Testis (tissue), 3 donors: ENCODE data around the gene EIF3K. TPM values are rescaled to one million over a fixed set of nuclear protein-coding genes. Genes with fewer than 3 reads are reported as not detected.

Experiments
- DNase-seq: peaks from one replicate; pipeline ENCODE4 v3.0.0-alpha.2; 2019
- H3K27ac ChIP-seq, 2 donors: fragments of 200-600 bp; sonication (generic); one replicate each; pipeline ENCODE4 v1.5.1; 2019
- H3K27me3 ChIP-seq: fragments of 200-600 bp; sonication (generic); one replicate; pipeline ENCODE4 v1.5.1; 2019
- H3K36me3 ChIP-seq: fragments of 200-600 bp; sonication (generic); one replicate; pipeline ENCODE4 v1.5.1; 2017; ENCODE audit warnings: low read depth; ENCODE audit errors: missing control alignments
- H3K4me1 ChIP-seq: fragments of 200-600 bp; sonication (generic); one replicate; pipeline ENCODE4 v1.5.1; 2019
- H3K4me3 ChIP-seq, 2 donors: fragments of 200-600 bp; sonication (generic); one replicate each; pipeline ENCODE4 v1.5.1; 2017 to 2019
- H3K9me3 ChIP-seq: fragments of 200-600 bp; sonication (generic); one replicate; pipeline ENCODE4 v1.5.1; 2017
- POLR2A ChIP-seq: fragments of 450-650 bp; IDR thresholded peaks from one replicate; pipeline ENCODE4 v1.6.1; 2017; ENCODE audit warnings: antibody characterized with exemption, mild to moderate bottlenecking, moderate library complexity
- WGBS, 2 donors: methylation state at CpG; one replicate each; pipeline ENCODE4 v1.1.5; 2018; 5-methylcytosine and 5-hydroxymethylcytosine counted together
- intact Hi-C: fragments of 100-400 bp; cut with DNase I; formaldehyde crosslinking; loops from one replicate; pipeline ENCODE4 v1.15.1; 2023; ENCODE audit warnings: low total_unique reads
- polyA plus RNA-seq: library from polyadenylated mRNA; stranded (reverse); fragments of 350-450 nt; fragmentation: Illumina TruSeq; extraction: RNeasy Lipid Tissue Mini Kit (QIAGEN cat#74804); gene quantifications from one replicate; pipeline ENCODE4 v1.2.3, GENCODE V29; 2014; ENCODE audit warnings: low read depth, low replicate concordance; ENCODE audit not compliant: insufficient read depth
- total RNA-seq, 2 donors: library from RNA; depleted of rRNA; stranded (reverse); fragments of >200 nt; gene quantifications; one replicate each; pipeline ENCODE4 v1.2.3, GENCODE V29; 2016
- TF ChIP-seq, protein P1 (sequence below), 3 experiments: fragments of 450-650 bp in 2 of 3; fragments of 200-600 bp in 1 of 3; sonication (generic) in 1 of 3; IDR thresholded peaks; one replicate each; pipeline ENCODE4 v1.5.1; 2016 to 2019; ENCODE audit warnings: antibody characterized with exemption in 3 of 3, mild to moderate bottlenecking in 2 of 3, moderate library complexity in 1 of 3

The EIF3K gene
- total and polyA plus RNA-seq, 3 donors from 2014 or later = 195 to 235 (median 201) TPM

DNA sequence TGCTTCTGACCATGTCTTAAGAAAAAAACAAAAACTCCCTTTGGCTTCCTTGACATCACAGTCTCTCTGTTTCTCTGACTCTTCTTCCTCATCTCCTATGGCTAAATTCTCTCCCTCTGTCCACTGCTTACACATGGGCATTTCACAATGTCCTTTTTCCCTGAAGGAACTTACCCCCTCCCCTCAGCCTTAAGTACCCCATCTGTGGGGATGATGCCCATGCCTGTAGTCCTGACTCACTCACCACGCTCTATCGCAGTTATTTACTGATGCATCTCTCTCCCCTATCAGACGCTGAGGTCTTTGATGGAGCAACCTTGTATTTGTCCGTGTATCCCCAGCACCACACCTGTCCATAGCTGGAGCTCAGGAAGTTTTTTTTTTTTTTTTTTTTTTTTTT, 60.9 kb downstream of the EIF3K start:
- TF ChIP-seq, protein P1, sequence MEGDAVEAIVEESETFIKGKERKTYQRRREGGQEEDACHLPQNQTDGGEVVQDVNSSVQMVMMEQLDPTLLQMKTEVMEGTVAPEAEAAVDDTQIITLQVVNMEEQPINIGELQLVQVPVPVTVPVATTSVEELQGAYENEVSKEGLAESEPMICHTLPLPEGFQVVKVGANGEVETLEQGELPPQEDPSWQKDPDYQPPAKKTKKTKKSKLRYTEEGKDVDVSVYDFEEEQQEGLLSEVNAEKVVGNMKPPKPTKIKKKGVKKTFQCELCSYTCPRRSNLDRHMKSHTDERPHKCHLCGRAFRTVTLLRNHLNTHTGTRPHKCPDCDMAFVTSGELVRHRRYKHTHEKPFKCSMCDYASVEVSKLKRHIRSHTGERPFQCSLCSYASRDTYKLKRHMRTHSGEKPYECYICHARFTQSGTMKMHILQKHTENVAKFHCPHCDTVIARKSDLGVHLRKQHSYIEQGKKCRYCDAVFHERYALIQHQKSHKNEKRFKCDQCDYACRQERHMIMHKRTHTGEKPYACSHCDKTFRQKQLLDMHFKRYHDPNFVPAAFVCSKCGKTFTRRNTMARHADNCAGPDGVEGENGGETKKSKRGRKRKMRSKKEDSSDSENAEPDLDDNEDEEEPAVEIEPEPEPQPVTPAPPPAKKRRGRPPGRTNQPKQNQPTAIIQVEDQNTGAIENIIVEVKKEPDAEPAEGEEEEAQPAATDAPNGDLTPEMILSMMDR (IDR thresholded peaks at IDR 0.05) = no peak
- no peak for TF ChIP-seq POLR2A
- 83 to 84% methylated on average over 4 of the region's 4 CpGs for WGBS, 2 donors
- H3K27me3 ChIP-seq = no peaks in the 10 kb centered on the region
- H3K4me1 ChIP-seq = peaks cover 21% of the 10 kb centered on the region
- no peak overlapping the region for H3K4me3 ChIP-seq
- intact Hi-C loops = no loop called here
- no peaks in the 10 kb centered on the region for H3K9me3 ChIP-seq
- no peak overlapping the region for H3K27ac ChIP-seq
- no peaks in the 10 kb centered on the region for H3K36me3 ChIP-seq
- DNase-seq = no peak

DNA sequence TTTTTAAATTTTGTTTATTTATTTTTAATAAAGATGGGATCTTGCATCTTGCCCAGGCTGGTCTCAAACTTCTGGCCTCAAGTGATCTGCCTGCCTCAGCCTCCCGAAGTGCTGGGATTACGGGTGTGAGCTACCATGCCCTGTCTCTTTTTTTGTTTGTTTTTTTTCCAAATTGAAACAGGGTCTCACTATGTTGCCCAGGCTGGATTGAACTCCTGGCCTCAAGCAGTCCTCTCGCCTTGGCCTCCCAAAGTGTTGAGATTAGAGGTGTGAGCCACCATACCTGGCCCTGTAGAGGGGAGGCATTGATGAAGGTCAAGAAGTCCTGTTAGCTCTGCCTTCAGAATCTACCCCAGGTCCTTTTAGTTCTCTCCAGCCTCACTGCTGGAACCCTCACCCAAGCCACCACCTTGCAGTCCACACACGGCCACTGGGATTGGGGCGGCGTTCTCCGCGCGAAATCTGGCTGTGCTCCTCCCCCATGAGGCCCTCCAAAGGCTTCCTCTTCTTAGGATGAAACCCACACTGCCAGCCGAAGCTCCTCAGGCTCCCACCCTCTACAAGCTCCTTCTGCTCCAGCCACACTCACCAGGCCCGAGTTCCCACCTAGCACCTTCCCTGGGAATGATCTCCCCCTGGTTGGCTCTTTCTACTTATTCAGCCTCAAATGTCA, 63.3 kb downstream of the EIF3K start:
- TF ChIP-seq, protein P1 (IDR thresholded peaks at IDR 0.05) = no peak
- no peak for TF ChIP-seq POLR2A
- no peaks in the 10 kb centered on the region for H3K9me3 ChIP-seq
- H3K4me3 ChIP-seq = no peak overlapping the region
- H3K4me1 ChIP-seq = peaks cover 34% of the 10 kb centered on the region
- intact Hi-C loops = no loop called here
- no peaks in the 10 kb centered on the region for H3K27me3 ChIP-seq
- 90 to 92% methylated on average over 11 of the region's 11 CpGs for WGBS, 2 donors
- peak overlapping the region in 1 of 2 donors; percentile 24 for H3K27ac ChIP-seq
- DNase-seq = no peak
- H3K36me3 ChIP-seq = no peaks in the 10 kb centered on the region

DNA sequence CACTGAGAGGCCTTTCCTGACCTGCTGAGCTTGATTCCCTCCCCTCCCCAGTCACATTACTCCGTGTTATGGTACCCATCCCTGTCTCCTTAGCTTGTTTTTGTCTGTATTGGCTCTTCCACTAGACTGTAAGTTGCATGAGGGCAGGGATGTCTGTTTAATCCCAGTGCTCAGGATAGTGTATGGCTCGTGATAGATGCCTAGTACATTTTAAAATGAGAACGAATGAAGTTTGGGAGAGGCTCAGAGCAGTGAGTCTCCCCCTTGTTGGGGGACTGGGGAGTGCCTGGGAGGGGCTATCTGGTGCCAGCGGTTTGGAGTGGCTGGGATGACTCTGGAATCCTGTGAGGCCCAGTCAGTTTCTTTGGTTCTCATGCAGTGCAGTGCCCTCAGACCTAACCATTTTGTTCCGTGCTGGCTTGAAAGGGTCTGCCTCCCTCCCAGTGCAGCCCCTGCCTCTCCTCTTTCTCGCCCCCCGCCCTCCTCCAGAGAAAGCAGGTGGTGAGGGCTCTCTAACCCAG, 63.9 kb downstream of the EIF3K start:
- intact Hi-C loops = no loop called here
- no peak overlapping the region for H3K4me3 ChIP-seq
- no peaks in the 10 kb centered on the region for H3K27me3 ChIP-seq
- H3K9me3 ChIP-seq = no peaks in the 10 kb centered on the region
- H3K4me1 ChIP-seq = peaks cover 34% of the 10 kb centered on the region
- no peak for TF ChIP-seq POLR2A
- TF ChIP-seq, protein P1 (IDR thresholded peaks at IDR 0.05) = no peak
- no peaks in the 10 kb centered on the region for H3K36me3 ChIP-seq
- WGBS, 2 donors = 86 to 90% methylated on average over 7 of the region's 7 CpGs
- peak overlapping the region; percentile 58 to 59 for H3K27ac ChIP-seq
- no peak for DNase-seq

DNA sequence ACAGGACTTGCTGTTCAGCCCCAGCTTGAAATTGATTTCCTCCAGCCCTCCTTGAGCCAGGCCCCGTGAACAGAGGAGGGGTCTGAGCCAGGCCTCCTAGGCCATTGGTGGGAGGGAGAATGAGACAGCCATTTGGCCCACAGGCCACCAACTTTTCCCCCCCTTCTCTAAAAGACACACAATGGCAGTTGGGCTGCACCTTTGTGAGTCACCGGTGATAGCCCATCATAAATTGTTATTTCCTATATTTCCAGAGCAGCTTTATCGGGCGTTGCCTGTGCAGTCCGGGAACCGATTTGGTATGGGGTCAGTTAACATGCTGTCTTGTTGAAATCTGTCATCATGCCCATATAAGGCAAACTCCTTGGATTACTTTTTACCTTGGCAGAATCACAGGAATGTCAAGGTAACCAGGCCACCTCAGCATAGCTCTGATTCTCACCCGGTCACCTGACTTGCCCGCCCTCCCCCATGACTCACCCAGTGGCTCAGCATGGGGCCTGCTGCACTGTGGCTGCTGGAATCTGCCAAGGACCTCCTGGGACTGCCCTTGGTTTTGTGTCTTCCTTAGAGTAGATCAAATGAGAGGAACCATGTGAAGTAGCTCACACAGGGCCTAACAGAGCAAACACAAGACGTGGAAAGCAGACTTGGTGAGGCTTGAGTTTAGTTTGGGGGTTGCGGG, 64.5 kb downstream of the EIF3K start:
- intact Hi-C loops = no loop called here
- Histone ChIP-seq H3K27me3 (no peaks in the 10 kb centered on the region), H3K36me3 (no peaks in the 10 kb centered on the region), H3K4me3 (no peak overlapping the region), H3K9me3 (no peaks in the 10 kb centered on the region), H3K27ac (peak overlapping the region; percentile 58 to 63), H3K4me1 (peaks cover 34% of the 10 kb centered on the region)
- no peak for TF ChIP-seq POLR2A
- TF ChIP-seq, protein P1 (IDR thresholded peaks at IDR 0.05) = no peak
- 43 to 50% methylated on average over 9 to 10 of the region's 10 CpGs for WGBS, 2 donors
- peak; percentile 66 for DNase-seq
